ENCODE results near the gene CHST13. TPM values are rescaled to one million over a fixed set of nuclear protein-coding genes. Genes with fewer than 3 reads are reported as not detected.

CHST13 gene
- total RNA-seq, 2 experiments from 2014 or later, result not detected

GRCh38 chr3:126544596-126545281 is 20.8 kb downstream of the CHST13 start:
- no peak overlapping the region for H3K27ac Mint-ChIP-seq
- POLR2A ChIA-PET, result no interaction called here
- no peak overlapping the region for H3K4me3 Mint-ChIP-seq
- H3K9me3 Mint-ChIP-seq, result peaks cover 2% of the 10 kb centered on the region
- intact Hi-C loops (cut with micrococcal nuclease), result no loop called here
- peak; percentile 3 for DNase-seq
- CTCF ChIA-PET, result no interaction called here
- peaks cover 6% of the 10 kb centered on the region for H3K27me3 Mint-ChIP-seq
- H3K4me1 Mint-ChIP-seq (ENCODE audit: low read depth), result no peaks in the 10 kb centered on the region
- no peaks in the 10 kb centered on the region for H3K36me3 Mint-ChIP-seq

- ChIA-PET POLR2A (no interaction called here), CTCF (no interaction called here)
- Mint-ChIP-seq H3K27ac (no peak overlapping the region), H3K36me3 (no peaks in the 10 kb centered on the region), H3K4me1 (ENCODE audit: low read depth) (no peaks in the 10 kb centered on the region), H3K4me3 (no peak overlapping the region), H3K9me3 (peaks cover 2% of the 10 kb centered on the region), H3K27me3 (peaks cover 3% of the 10 kb centered on the region)
- no peak for DNase-seq
- intact Hi-C loops (cut with micrococcal nuclease), result no loop called here
Measured at GRCh38 chr3:126545544-126545943, 21.6 kb downstream of the CHST13 start.

DNA sequence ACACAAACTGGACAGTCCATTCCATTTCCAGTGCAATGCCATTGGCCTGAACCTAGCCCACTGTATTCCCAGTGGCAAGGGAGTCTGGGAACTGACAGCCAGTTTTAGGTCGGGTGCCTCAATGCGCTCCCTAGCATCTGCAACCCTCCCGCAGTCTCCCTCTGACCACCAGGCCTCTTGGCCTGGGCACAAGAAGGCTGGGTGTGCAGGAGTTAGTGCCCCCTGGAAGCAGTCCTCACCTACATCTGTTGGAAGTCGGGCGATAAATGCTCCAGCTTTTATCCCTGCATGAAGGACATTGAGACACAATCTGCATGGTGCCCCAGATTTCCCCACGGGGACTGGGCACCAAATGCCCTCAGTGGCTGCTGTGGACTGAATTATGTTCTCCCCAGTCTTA is 22.1 kb downstream of the CHST13 start:
- CTCF ChIA-PET, result no interaction called here

DNA sequence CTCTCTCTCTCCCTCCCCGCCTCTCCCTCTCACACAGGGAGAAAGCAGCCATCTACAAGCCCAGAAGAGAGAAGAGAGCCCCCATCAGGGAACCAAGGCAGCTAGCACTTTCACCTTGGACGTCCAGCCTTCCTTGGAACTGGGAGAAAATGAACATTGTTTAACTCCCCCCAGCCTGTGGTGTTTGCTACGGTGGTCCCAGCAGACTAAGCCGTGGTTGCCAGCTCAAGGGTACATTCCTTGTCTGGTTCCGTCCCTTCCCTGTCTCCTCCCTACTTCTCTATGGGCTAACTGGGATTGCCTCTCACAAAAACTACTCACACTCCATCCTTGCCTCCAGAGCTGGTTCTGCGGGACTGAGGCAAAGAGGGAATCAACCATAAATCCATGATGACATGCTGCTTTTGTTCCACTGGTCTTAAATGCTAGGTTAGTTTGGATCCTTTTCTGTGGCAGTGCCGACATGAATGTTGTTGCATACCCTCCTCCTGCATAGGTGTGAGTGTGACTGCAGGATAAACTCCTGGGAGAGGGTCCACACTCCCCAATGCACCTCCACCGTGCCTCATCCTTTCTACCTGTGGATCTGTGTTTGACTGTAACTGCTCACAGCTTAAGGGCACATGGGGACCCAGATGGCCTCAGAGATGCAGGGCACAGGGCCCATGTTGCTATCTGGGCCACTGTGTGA is 22.7 kb downstream of the CHST13 start:
- POLR2A ChIA-PET, result no interaction called here
- intact Hi-C loops (cut with micrococcal nuclease), result no loop called here
- DNase-seq, result no peak
- H3K4me1 Mint-ChIP-seq (ENCODE audit: low read depth), result no peaks in the 10 kb centered on the region
- no peaks in the 10 kb centered on the region for H3K9me3 Mint-ChIP-seq
- H3K4me3 Mint-ChIP-seq, result no peak overlapping the region
- no peak overlapping the region for H3K27ac Mint-ChIP-seq
- no peaks in the 10 kb centered on the region for H3K36me3 Mint-ChIP-seq
- peaks cover 3% of the 10 kb centered on the region for H3K27me3 Mint-ChIP-seq
- CTCF ChIA-PET, result interaction anchor here (0.9 kb wide), 1 partner anchor 24 kb away, joined by 3 read pairs; no protein-coding TSS in a partner anchor

More for the DNA sequence above, 22.1 kb downstream of the CHST13 start:
- intact Hi-C loops (cut with micrococcal nuclease), result no loop called here
- Mint-ChIP-seq H3K4me3 (no peak overlapping the region), H3K4me1 (ENCODE audit: low read depth) (no peaks in the 10 kb centered on the region), H3K36me3 (no peaks in the 10 kb centered on the region), H3K27ac (no peak overlapping the region), H3K9me3 (peaks cover 2% of the 10 kb centered on the region), H3K27me3 (peaks cover 3% of the 10 kb centered on the region)
- POLR2A ChIA-PET, result no interaction called here
- DNase-seq, result no peak

DNA sequence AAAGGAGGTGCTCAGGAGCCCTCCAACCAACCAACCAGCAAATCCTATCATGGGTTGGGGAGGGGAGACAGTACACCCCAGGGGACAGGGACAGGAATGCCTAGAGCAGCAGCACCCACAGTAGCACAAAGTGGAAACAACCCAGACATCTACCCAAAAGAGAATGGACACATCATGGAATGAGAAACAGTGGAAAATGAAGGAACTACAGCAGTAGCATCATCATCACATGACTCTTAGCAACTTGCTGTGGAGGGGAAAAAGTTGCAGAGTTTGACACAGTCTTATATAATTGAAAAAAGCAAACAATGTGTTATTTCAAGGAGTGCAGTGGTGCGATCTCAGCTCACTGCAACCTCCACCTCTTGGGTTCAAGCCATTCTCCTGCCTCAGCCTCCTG is 23.8 kb downstream of the CHST13 start:
- H3K4me3 Mint-ChIP-seq, result no peak overlapping the region
- ChIA-PET CTCF (interaction anchor here (0.9 kb wide), 1 partner anchor 25 kb away, joined by 3 read pairs; no protein-coding TSS in a partner anchor), POLR2A (no interaction called here)
- no peaks in the 10 kb centered on the region for H3K36me3 Mint-ChIP-seq
- H3K9me3 Mint-ChIP-seq, result no peaks in the 10 kb centered on the region
- H3K27me3 Mint-ChIP-seq, result peaks cover 3% of the 10 kb centered on the region
- no peak for DNase-seq
- no peak overlapping the region for H3K27ac Mint-ChIP-seq
- H3K4me1 Mint-ChIP-seq (ENCODE audit: low read depth), result no peaks in the 10 kb centered on the region
- intact Hi-C loops (cut with micrococcal nuclease), result no loop called here

DNA sequence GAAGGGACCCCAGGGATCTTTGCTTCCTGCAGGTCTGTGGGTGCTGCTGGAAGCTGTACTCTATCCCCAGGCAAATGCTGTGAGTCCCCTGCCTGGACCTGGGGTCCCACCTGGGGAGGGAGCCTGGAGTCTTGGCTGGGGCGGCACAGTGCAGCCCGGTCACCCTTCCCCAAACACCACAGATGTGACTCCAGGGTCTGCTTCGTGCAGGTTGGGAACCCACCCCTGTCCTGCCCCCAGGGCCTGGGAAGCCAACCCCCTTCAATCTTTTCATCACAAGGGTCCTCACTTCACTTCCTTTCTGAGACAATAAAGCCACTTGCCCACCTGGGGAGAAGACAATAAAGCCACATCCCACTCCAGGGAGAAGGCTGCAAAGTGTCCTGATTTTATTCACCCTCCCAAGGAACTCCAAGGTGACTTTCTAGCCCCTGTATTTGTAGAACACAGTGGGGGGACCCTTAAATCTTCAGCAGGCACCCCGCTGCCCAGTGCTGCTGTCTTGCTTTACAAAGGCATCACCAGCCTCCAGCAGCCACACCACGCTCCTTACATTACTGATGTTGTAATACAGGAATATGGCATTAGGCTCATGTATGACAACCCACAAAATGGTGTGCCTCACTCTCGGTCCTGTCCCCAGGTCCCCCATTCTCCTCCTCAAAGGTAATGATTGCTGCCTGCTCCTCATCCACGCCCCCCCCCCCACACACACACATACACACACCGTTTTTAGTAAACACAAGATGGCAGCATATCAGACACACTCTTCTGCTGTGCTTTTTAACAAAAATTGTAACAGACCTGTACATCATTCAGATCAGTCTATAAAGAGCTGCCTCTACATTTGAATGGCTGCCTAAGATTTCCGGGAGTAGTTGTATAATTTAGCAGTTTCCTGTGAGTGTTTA is 24.9 kb downstream of the CHST13 start:
- Mint-ChIP-seq H3K4me1 (ENCODE audit: low read depth) (no peaks in the 10 kb centered on the region), H3K27ac (no peak overlapping the region), H3K27me3 (peaks cover 2% of the 10 kb centered on the region), H3K36me3 (no peaks in the 10 kb centered on the region), H3K9me3 (no peaks in the 10 kb centered on the region), H3K4me3 (no peak overlapping the region)
- intact Hi-C loops (cut with micrococcal nuclease), result no loop called here
- ChIA-PET CTCF (no interaction called here), POLR2A (no interaction called here)
- DNase-seq, result no peak

DNA sequence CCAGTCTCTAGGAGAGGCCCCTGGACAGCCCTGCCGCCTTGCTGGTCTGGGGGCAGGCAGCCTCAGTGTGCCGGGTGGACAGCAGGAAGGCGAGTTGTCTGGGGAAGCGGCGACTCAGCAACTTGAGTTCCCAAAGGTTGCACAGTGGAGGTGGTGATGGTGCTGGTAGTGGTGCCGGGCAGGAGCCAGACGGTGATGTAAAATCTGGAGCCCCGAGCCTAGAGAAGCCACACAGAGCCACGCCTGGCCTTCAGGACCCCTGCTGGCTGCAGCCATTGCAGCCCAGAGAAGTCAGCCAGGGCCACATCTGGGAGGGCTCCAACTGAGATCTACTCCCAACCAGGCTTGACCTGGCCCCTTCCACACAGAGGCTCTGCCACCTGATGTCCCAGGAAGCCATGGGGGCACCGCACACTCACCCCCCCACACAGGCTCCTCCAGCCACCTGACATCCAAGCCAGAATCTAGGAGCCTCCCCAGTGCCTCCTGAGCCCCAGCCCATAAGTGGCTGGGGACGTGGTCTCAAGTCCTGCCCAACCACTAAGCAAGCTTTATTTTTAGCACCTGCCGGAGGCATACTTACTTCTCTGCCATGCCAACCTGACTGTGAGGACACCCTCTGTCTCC is 26.0 kb downstream of the CHST13 start:
- Mint-ChIP-seq H3K4me3 (no peak overlapping the region), H3K27ac (no peak overlapping the region), H3K27me3 (peaks cover 2% of the 10 kb centered on the region), H3K4me1 (ENCODE audit: low read depth) (no peaks in the 10 kb centered on the region), H3K36me3 (no peaks in the 10 kb centered on the region), H3K9me3 (no peaks in the 10 kb centered on the region)
- POLR2A ChIA-PET, result no interaction called here
- CTCF ChIA-PET, result no interaction called here
- peak; percentile 2 for DNase-seq
- intact Hi-C loops (cut with micrococcal nuclease), result no loop called here

DNA sequence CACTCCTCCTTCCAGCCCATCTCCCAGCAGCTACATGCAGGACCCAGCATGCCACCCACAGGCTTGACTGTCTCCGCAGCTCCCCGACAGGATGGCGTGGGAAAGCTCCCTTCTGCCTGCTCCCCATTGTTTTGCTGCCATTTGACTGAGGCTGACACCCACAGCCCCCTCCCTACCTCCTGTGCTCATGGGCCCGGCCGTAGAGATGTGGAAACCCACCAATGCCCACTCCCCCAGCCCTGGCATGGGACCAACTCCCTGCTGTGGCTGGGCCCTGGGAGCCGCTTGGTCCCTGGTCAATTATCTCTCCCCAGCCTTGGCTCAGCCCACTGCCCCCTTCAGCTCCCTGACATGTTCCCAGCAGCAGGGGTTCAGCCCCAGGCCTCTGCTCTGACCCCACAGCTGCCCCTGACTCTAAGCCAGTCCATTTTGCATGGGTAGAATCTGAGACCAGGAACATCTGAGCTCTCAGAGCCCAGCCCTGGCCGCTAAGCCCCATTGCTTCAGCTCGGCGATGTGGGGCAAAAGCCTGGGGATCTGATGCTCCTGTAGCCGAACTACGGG is 26.6 kb downstream of the CHST13 start:
- ChIA-PET CTCF (no interaction called here), POLR2A (no interaction called here)
- H3K4me3 Mint-ChIP-seq, result no peak overlapping the region
- no peak overlapping the region for H3K27ac Mint-ChIP-seq
- H3K36me3 Mint-ChIP-seq, result no peaks in the 10 kb centered on the region
- H3K4me1 Mint-ChIP-seq (ENCODE audit: low read depth), result no peaks in the 10 kb centered on the region
- DNase-seq, result peak; percentile 3
- intact Hi-C loops (cut with micrococcal nuclease), result no loop called here
- H3K27me3 Mint-ChIP-seq, result peaks cover 2% of the 10 kb centered on the region
- H3K9me3 Mint-ChIP-seq, result no peaks in the 10 kb centered on the region

GRCh38 chr3:126551121-126551838 is 27.3 kb downstream of the CHST13 start:
- ChIA-PET POLR2A (no interaction called here), CTCF (no interaction called here)
- H3K27me3 Mint-ChIP-seq, result peaks cover 2% of the 10 kb centered on the region
- H3K36me3 Mint-ChIP-seq, result no peaks in the 10 kb centered on the region
- H3K4me1 Mint-ChIP-seq (ENCODE audit: low read depth), result no peaks in the 10 kb centered on the region
- no peak overlapping the region for H3K27ac Mint-ChIP-seq
- intact Hi-C loops (cut with micrococcal nuclease), result no loop called here
- H3K4me3 Mint-ChIP-seq, result no peak overlapping the region
- H3K9me3 Mint-ChIP-seq, result no peaks in the 10 kb centered on the region
- DNase-seq, result peak; percentile 4

DNA sequence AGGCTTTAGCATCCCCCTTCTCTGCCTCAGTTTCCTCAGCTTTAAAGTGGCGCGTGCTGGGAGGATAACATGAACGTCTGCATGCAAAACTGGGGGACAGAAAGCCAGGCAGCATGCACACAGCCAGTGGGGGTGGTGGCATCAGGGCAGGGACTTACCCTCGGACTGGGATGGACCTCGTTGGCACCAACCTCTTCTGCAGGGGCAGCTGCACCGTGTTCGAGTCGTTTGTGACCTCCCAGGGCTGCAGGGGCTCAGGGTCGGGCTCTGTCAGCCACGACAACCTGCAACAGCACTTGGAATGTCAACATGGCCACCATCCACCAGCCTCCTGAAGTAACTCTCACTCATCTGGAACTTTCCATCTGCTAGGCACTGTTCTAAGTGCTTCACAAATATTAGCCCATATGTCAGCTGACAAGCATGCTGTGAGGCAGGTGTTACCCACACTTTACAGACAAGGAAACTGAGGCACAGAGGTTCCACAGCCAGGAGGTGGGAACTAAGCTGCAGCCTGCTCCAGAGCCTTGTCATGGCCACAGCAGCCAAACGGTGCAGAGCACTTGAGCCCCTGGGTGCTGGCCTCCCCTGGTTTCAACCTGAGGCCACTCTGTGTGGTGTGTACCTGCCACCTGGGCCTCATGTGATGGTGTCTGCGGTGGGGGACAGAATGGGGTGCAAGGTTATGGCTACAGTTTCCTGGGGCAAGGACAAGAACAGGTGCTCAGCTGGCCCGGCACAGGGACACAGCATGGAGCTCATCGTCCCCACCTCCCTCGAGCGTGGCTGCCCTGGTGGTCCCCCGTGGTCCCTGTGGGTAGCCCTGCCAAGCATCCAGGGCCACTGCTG is 28.1 kb downstream of the CHST13 start:
- no peaks in the 10 kb centered on the region for H3K36me3 Mint-ChIP-seq
- no peak overlapping the region for H3K27ac Mint-ChIP-seq
- no peak overlapping the region for H3K4me3 Mint-ChIP-seq
- DNase-seq, result peak; percentile 4
- H3K9me3 Mint-ChIP-seq, result no peaks in the 10 kb centered on the region
- peaks cover 2% of the 10 kb centered on the region for H3K27me3 Mint-ChIP-seq
- CTCF ChIA-PET, result no interaction called here
- intact Hi-C loops (cut with micrococcal nuclease), result no loop called here
- no peaks in the 10 kb centered on the region for H3K4me1 Mint-ChIP-seq (ENCODE audit: low read depth)
- POLR2A ChIA-PET, result no interaction called here

GRCh38 chr3:126552688-126553283 is 28.8 kb downstream of the CHST13 start:
- Mint-ChIP-seq H3K4me1 (ENCODE audit: low read depth) (no peaks in the 10 kb centered on the region), H3K4me3 (no peak overlapping the region), H3K27ac (no peak overlapping the region), H3K36me3 (no peaks in the 10 kb centered on the region), H3K27me3 (peaks cover 2% of the 10 kb centered on the region), H3K9me3 (no peaks in the 10 kb centered on the region)
- ChIA-PET POLR2A (no interaction called here), CTCF (no interaction called here)
- DNase-seq, result no peak
- intact Hi-C loops (cut with micrococcal nuclease), result no loop called here

Data from activated CD4-positive, alpha-beta memory T cell treated with anti-CD3 and anti-CD28 coated beads for 36 hours (primary cell).